Dedifferentiated amniotic fluid mesenchymal stem cell (primary cell): ENCODE data around the gene CKAP2L.

Source experiments
- DNase-seq: peaks from one replicate; pipeline ENCODE4 v3.0.0-alpha.2; 2016; ENCODE audit errors: extremely low spot score

CKAP2L gene

GRCh38 chr2:112791693-112792230 is 27.4 kb upstream of the CKAP2L start:
- DNase-seq = no peak

GRCh38 chr2:112791019-112791418 is 26.6 kb upstream of the CKAP2L start:
- no peak for DNase-seq

GRCh38 chr2:112790305-112790704 is 25.9 kb upstream of the CKAP2L start:
- no peak for DNase-seq

GRCh38 chr2:112789186-112789585 is 24.8 kb upstream of the CKAP2L start:
- DNase-seq = no peak

GRCh38 chr2:112788653-112789052 is 24.2 kb upstream of the CKAP2L start:
- DNase-seq = no peak

GRCh38 chr2:112787729-112788393 is 23.5 kb upstream of the CKAP2L start:
- no peak for DNase-seq

- DNase-seq = no peak
Measured at GRCh38 chr2:112787294-112787693, 22.9 kb upstream of the CKAP2L start.

DNA sequence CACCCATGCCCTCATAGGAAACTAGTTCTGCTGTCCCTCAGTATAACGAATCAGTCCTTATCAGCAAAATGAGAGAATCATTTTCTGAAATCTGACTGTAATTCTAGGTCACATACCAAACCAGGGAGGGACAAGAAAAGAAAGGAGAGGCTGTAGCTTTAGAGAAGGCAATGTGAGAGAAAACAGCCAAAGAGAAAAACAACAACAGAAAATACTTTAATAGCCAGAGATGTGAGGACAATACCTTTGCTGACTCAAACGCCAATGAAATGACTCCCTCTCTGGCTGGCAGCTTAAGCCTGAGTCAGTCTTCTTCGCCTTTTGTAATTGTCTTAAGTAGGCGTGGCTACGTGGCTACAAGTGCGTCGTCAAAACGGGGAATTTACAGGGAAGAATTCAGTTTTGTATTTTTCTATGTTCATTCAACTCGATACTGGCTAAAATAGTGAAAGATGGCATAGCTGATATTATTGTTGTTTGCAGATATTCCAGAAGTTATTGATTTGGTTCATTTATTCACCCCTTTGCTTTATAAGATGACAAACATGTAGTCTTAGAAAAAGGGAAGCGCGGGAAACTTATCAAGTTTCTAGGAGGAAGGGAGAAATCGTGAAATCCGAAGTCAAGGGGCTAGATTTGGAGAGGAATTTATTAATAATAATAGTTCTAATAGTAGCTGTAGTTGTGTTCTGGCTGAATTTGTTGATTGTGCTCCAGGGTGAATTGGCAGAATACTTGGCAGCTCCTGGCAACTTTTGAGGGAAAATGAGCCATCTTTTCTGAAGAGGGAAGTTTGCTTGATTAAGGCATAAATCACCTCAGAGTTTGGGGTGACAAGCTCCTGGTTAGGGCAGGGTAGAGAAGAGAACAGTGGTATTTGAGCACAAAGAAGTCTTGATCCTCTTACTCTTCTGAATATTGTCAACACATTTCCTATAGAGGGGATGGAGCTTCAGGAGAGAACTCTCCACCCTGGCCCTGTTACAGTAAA is 20.1 kb upstream of the CKAP2L start, which contains the start of gene IL1A:
Gene IL1A (minus strand): TSS at position 295 of the 991 bp plus-strand sequence. CDS start 723 bp downstream, outside the sequence.
- DNase-seq = peak; percentile 38

GRCh38 chr2:112783187-112783714 is 18.8 kb upstream of the CKAP2L start:
- DNase-seq = no peak

- no peak for DNase-seq
Measured at GRCh38 chr2:112782234-112782799, 17.9 kb upstream of the CKAP2L start.

GRCh38 chr2:112779598-112779997 is 15.2 kb upstream of the CKAP2L start:
- no peak for DNase-seq

DNA sequence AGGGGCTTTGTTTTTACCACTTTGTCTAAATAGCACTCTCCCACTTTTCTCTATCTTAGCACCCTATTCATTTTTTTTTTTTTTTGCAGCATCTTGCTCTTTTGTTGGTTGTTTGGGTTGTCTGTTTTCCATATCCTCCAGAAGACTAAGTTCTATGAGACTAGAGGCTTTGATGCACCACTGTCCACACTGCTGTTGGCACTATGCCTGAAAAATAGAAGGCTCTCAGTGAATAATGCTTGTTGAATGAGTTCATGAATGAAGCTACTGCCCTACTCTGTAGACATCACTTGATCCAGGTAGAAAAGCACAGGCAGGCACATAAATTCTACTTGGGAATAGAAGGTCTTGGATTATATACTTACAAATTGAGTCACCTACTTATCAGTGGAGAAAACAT is 12.6 kb upstream of the CKAP2L start:
- no peak for DNase-seq

DNA sequence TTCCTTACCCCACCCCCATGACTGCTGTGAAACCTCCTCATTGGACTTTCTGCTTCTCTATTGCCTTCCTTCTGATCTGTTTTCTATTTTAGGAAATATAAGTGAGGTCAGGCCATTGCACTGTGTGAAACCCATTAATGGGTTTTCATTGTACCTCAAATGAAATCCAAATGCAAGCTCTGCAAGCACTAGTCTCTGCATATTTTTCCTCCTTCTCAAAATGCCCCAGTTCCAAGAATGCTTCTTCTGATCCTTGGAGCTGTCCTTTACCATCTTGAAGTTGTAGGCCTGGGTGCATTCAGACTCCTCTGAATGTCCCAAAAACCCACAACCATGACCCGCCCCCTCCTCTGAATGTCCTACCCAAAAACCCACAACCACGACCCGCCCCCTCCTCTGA is 11.7 kb upstream of the CKAP2L start:
- DNase-seq = no peak

GRCh38 chr2:112774536-112775285 is 10.3 kb upstream of the CKAP2L start:
- DNase-seq = no peak

- no peak for DNase-seq
Measured at GRCh38 chr2:112773556-112773955, 9.1 kb upstream of the CKAP2L start.

DNA sequence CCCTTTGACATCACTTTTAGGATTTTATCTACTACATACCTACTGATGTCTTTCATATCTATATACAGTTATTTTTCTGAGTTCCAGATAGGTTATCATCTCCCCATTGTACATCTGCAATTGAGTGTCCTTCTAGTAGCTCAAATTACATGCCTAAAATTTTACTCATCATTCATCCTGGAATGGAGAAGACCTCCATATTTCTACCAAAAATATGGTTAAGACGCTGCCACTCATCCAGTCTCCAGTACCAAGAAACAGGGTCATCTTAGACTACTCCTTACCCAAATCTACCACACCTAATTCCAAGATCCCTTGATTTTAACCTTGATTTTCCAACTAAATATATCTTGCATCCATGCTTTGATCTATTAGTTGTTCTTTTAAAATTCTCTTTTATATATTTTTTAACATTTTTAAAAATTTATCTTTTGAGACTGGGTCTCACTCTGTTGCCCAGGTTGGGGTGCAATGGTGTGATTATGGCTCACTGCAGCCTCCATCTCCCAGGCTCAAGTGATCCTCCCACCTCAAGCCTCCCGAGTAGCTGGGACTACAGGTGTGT is 8.6 kb upstream of the CKAP2L start:
- no peak for DNase-seq

- no peak for DNase-seq
Measured at GRCh38 chr2:112772322-112772721, 7.9 kb upstream of the CKAP2L start.

- no peak for DNase-seq
Measured at GRCh38 chr2:112768432-112768831, 4.0 kb upstream of the CKAP2L start.

DNA sequence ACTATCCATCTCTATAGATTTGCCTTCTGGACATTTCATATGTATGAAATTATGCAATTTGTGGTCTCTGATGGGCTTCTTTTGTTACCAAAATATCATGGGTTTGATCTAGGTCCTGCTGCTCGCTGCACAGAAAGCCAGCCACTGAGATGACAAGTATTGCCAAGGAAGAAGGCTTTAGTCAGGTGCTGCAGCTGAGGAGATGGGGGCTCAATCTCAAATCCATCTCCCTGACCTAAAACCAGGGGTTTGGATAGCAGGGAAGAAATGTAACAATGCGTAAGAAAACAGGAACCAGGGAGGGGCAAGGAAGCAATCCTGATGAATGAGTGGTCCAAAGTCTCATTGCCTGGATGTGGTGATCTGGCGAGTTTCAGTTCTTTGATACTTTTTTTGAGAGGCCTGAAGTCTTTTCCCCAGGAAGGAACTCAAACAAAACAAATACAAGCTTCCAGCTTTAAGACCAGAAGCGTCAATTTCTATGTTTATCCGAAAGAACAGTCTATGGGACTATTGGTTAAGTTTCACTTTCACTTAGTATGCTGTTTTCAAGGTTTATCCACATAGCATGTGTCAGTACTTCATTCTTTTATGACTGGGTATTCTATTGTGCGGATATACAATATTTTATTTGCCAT is 3.4 kb upstream of the CKAP2L start:
- no peak for DNase-seq

DNA sequence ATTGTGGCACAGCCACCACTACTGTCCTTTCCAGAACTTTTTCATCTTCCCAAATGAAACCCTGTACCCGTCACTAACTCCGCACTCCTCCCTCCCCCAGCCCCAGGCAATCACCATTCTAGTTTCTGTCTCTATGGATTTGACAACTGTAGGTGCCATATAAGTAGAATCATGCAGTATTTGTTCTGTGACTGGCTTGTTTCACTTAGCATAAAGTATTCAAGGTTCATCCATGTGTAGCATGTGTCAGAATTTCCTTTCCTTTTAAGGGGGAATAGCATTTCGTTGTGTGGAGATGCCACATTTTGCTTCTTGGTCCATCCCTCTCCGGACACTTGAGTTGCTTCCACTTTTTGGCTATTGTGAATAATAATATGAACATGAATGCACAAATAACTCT is 842 bp upstream of the CKAP2L start:
- no peak for DNase-seq
